Common myeloid progenitor, CD34-positive (primary cell): Measurements from ENCODE around the gene RORC.

Experiments
- CTCF ChIA-PET: fragments of 350-600 bp; sonication (Branson Sonifier 250); formaldehyde crosslinking; loops from one replicate; lab custom pipeline; 2021; ENCODE audit warnings: antibody characterized with exemption; lab: Charles Lee
- POLR2A ChIA-PET: fragments of 350-600 bp; sonication (Branson Sonifier 250); formaldehyde crosslinking; loops from one replicate; lab custom pipeline; 2021; ENCODE audit warnings: antibody characterized with exemption; lab: Charles Lee
- DNase-seq, 3 donors: peaks; one replicate each; pipeline versions ENCODE4 v3.0.0 to v3.0.0-alpha.2; 2013
- H3K27ac ChIP-seq, 2 experiments: 1 replicate in 1 of 2; 2 replicates in 1 of 2; pipeline ENCODE4 v1.7.0; 2013; ENCODE audit warnings: inconsistent platforms in 2 of 2, low read length in 2 of 2, mild to moderate bottlenecking in 2 of 2, low read depth in 1 of 2, moderate library complexity in 1 of 2; ENCODE audit not compliant: severe bottlenecking in 2 of 2, insufficient read depth in 1 of 2, poor library complexity in 1 of 2
- H3K27me3 ChIP-seq, 5 experiments: replicated peaks in 2 of 5; 1 replicate in 3 of 5; 2 replicates in 2 of 5; pipeline versions ENCODE4 v1.6.1 to v1.7.0; 2013; ENCODE audit warnings: low read length in 4 of 5, mild to moderate bottlenecking in 2 of 5, moderate library complexity in 2 of 5, inconsistent platforms in 1 of 5; ENCODE audit not compliant: insufficient read depth in 5 of 5, control insufficient read depth in 4 of 5
- H3K36me3 ChIP-seq, 4 experiments: 1 replicate in 2 of 4; 2 replicates in 2 of 4; pipeline versions ENCODE4 v1.6.1 to v1.7.0; 2013; ENCODE audit warnings: low read length in 3 of 4, control low read depth in 1 of 4, mild to moderate bottlenecking in 1 of 4; ENCODE audit not compliant: control insufficient read depth in 4 of 4, insufficient read depth in 4 of 4
- H3K4me1 ChIP-seq, 4 experiments: 1 replicate in 3 of 4; 2 replicates in 1 of 4; pipeline versions ENCODE4 v1.6.1 to v1.7.1; 2013; ENCODE audit warnings: low read length in 3 of 4, mild to moderate bottlenecking in 3 of 4, control low read depth in 1 of 4, inconsistent platforms in 1 of 4, moderate library complexity in 1 of 4; ENCODE audit not compliant: control insufficient read depth in 4 of 4, insufficient read depth in 4 of 4; ENCODE audit errors: control extremely low read depth in 1 of 4
- H3K4me3 ChIP-seq, 7 experiments: 1 replicate in 4 of 7; 2 replicates in 3 of 7; pipeline versions ENCODE4 v1.5.1 to v1.7.0; 2013; ENCODE audit warnings: mild to moderate bottlenecking in 7 of 7, low read length in 6 of 7, moderate library complexity in 6 of 7, inconsistent platforms in 2 of 7, low read depth in 2 of 7, control low read depth in 1 of 7; ENCODE audit not compliant: insufficient read depth in 4 of 7, control insufficient read depth in 1 of 7; ENCODE audit errors: extremely low read depth in 1 of 7
- H3K9me3 ChIP-seq, 5 experiments: 1 replicate in 4 of 5; 2 replicates in 1 of 5; pipeline versions ENCODE4 v1.6.1 to v1.7.1; 2013; ENCODE audit warnings: low read length in 4 of 5, mild to moderate bottlenecking in 2 of 5, inconsistent platforms in 1 of 5, low read depth in 1 of 5, moderate library complexity in 1 of 5; ENCODE audit not compliant: control insufficient read depth in 4 of 5, insufficient read depth in 2 of 5; ENCODE audit errors: control extremely low read depth in 1 of 5
- WGBS: methylation state at CpG from one replicate; pipeline ENCODE4 v1.1.5; 2013; ENCODE audit not compliant: insufficient coverage; 5-methylcytosine and 5-hydroxymethylcytosine counted together

The RORC gene

GRCh38 chr1:151816548-151817352 lies 14.9 kb downstream of the RORC start:
- Histone ChIP-seq H3K4me1 (peaks cover 8 to 51% (median 47%) of the 10 kb centered on the region in 4 experiments), H3K27me3 (no peaks in the 10 kb centered on the region), H3K4me3 (no peak overlapping the region), H3K9me3 (no peaks in the 10 kb centered on the region), H3K27ac (no peak overlapping the region), H3K36me3 (no peaks in the 10 kb centered on the region)
- ChIA-PET POLR2A (interaction anchor here (0.7 to 0.8 kb wide), 2 partner anchors 26 to 54 kb away, joined by 3 read pairs; partner anchors contain the start of gene MRPL9), CTCF (interaction anchor here (0.6 to 3.0 kb wide), 6 partner anchors 14 to 289 kb away, joined by 3 to 8 read pairs (median 3); partner anchors contain the start of gene C2CD4D)
- WGBS = 96% methylated on average over 18 of the region's 26 CpGs
- peak in 1 of 3 donors; percentile 28 for DNase-seq

- H3K27ac ChIP-seq = no peak overlapping the region
- CTCF ChIA-PET = interaction anchor here (1.4 to 3.0 kb wide), 4 partner anchors 13 to 81 kb away, joined by 3 to 8 read pairs (median 4); no protein-coding TSS in a partner anchor
- POLR2A ChIA-PET = interaction anchor here (0.8 kb wide), 1 partner anchor 25 kb away, joined by 3 read pairs; no protein-coding TSS in a partner anchor
These were observed 15.8 kb downstream of the RORC start for GRCh38 chr1:151815716-151816327.

GRCh38 chr1:151814971-151815545 lies 16.5 kb downstream of the RORC start:
- Histone ChIP-seq H3K9me3 (no peaks in the 10 kb centered on the region), H3K27me3 (no peaks in the 10 kb centered on the region), H3K36me3 (no peaks in the 10 kb centered on the region), H3K4me1 (peaks cover 3 to 36% (median 33%) of the 10 kb centered on the region in 4 experiments), H3K27ac (no peak overlapping the region), H3K4me3 (no peak overlapping the region)
- DNase-seq = no peak
- ChIA-PET POLR2A (no interaction called here), CTCF (interaction anchor here (1.4 to 3.0 kb wide), 2 partner anchors 12 to 16 kb away, joined by 3 to 8 read pairs; no protein-coding TSS in a partner anchor)
- WGBS = 94% methylated on average over 8 of the region's 8 CpGs

More at GRCh38 chr1:151815716-151816327, 15.8 kb downstream of the RORC start:
- H3K4me1 ChIP-seq = peaks cover 7 to 43% (median 41%) of the 10 kb centered on the region in 4 experiments
- no peaks in the 10 kb centered on the region for H3K27me3 ChIP-seq
- H3K36me3 ChIP-seq = no peaks in the 10 kb centered on the region
- DNase-seq = peak in 2 of 3 donors; percentile 56 to 61
- 0% methylated on average over 3 of the region's 12 CpGs for WGBS
- no peaks in the 10 kb centered on the region for H3K9me3 ChIP-seq
- peak overlapping the region in 1 of 7 experiments; percentile 31 for H3K4me3 ChIP-seq

GRCh38 chr1:151814426-151814825 lies 17.2 kb downstream of the RORC start:
- Histone ChIP-seq H3K4me3 (no peak overlapping the region), H3K9me3 (no peaks in the 10 kb centered on the region), H3K27me3 (no peaks in the 10 kb centered on the region), H3K4me1 (peaks cover 3 to 32% (median 29%) of the 10 kb centered on the region in 4 experiments), H3K27ac (no peak overlapping the region), H3K36me3 (no peaks in the 10 kb centered on the region)
- ChIA-PET CTCF (interaction anchor here (1.4 kb wide), 1 partner anchor 16 kb away, joined by 3 read pairs; no protein-coding TSS in a partner anchor), POLR2A (no interaction called here)
- no peak for DNase-seq
- 97% methylated on average over 15 of the region's 15 CpGs for WGBS

GRCh38 chr1:151813271-151813977 lies 18.2 kb downstream of the RORC start:
- ChIA-PET CTCF (no interaction called here), POLR2A (no interaction called here)
- no peak for DNase-seq
- Histone ChIP-seq H3K27me3 (no peaks in the 10 kb centered on the region), H3K27ac (no peak overlapping the region), H3K9me3 (no peaks in the 10 kb centered on the region), H3K4me3 (no peak overlapping the region), H3K36me3 (no peaks in the 10 kb centered on the region), H3K4me1 (peaks cover 3 to 32% (median 29%) of the 10 kb centered on the region in 4 experiments)
- 94% methylated on average over 8 of the region's 12 CpGs for WGBS

- ChIA-PET CTCF (interaction anchor here (1.2 to 2.0 kb wide), 2 partner anchors 9 to 74 kb away, joined by 3 to 4 read pairs; no protein-coding TSS in a partner anchor), POLR2A (no interaction called here)
- H3K9me3 ChIP-seq = no peaks in the 10 kb centered on the region
- WGBS = 97% methylated on average over 6 of the region's 9 CpGs
- no peak for DNase-seq
- H3K36me3 ChIP-seq = no peaks in the 10 kb centered on the region
- H3K27me3 ChIP-seq = no peaks in the 10 kb centered on the region
- H3K27ac ChIP-seq = no peak overlapping the region
- peaks cover 2 to 17% (median 15%) of the 10 kb centered on the region in 4 experiments for H3K4me1 ChIP-seq
- no peak overlapping the region for H3K4me3 ChIP-seq
These were observed 20.4 kb downstream of the RORC start for GRCh38 chr1:151811181-151811580.
